GM18858 (cell line): ENCODE data around the gene COX6B2.
A peak's percentile ranks its signal among the peaks of the same experiment; 100 is the strongest.
"Not testable (repeated sequence)": the region's sequence is repeated elsewhere in the genome, so short reads cannot be mapped to it uniquely, and the experiment has no call there.

ENCODE experiments used
- ATAC-seq: cut with Tn5 transposase; IDR thresholded peaks from one replicate; pipeline ENCODE4 v1.9.1; 2021; ENCODE audit not compliant: unreplicated experiment

Gene COX6B2, protein sequence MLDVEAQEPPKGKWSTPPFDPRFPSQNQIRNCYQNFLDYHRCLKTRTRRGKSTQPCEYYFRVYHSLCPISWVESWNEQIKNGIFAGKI

GRCh38 chr19:55354698-55355212 lies at the start of gene COX6B2:
Gene COX6B2 (minus strand): TSS chr19:55354719. CDS start chr19:55354521, 198 bp downstream.
- ATAC-seq = no peak

DNA sequence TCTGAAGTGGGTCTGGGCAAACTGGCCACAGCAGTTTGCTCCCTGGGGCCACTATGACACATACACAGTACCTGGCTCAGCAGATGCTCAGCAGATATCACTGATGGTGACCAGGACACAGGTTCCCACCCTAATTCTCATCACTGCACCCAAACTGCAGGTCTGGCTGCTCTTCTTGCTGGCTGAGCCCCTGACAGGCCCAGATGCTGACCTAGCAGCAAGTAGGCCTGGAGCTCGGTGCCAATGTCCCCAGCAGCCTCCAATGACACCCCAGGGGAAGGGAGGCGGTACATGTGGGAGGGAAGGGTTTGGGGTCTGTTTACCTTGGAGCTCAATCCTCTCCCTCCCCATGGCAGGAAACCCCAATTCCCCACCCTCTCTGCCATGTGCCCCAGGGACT lies 48.0 kb upstream of the COX6B2 start:
- no peak for ATAC-seq

GRCh38 chr19:55401390-55401789 lies 46.9 kb upstream of the COX6B2 start:
- not testable (repeated sequence) for ATAC-seq

- no peak for ATAC-seq
These were observed 46.0 kb upstream of the COX6B2 start for GRCh38 chr19:55400281-55401087.

DNA sequence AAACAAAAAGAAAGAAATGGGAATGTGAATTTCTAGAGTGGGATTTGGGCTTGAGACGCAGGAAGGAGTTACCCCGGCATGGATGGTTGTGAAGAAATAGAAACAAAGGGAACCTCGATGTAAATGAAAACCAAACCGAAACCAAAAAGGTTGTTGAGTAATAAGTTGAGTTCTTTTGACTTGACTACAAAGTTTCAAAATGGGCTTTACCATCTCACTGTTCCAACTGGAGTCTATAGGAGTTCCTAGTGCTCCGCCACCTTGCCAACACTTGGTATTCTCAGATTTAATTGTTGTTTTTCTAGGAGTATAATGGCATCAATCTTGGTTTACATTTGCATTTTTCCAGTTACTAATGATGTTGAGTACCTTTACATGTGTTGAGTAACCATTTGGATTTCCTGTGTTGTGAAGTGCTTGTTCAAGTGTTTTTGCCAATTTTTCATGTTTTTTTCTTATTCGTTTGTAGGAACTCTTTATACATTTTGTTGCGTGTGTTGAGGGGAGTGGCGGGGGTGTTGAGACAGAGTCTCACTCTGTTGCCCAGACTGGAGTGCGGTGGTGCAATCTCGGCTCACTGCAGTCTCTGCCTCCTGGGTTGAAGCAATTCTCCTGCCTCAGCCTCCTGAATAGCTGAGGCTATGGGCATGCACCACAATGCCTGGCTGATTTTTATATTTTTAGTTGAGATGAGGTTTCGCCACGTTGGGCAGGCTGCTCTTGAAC lies 43.8 kb upstream of the COX6B2 start:
- ATAC-seq = no peak

DNA sequence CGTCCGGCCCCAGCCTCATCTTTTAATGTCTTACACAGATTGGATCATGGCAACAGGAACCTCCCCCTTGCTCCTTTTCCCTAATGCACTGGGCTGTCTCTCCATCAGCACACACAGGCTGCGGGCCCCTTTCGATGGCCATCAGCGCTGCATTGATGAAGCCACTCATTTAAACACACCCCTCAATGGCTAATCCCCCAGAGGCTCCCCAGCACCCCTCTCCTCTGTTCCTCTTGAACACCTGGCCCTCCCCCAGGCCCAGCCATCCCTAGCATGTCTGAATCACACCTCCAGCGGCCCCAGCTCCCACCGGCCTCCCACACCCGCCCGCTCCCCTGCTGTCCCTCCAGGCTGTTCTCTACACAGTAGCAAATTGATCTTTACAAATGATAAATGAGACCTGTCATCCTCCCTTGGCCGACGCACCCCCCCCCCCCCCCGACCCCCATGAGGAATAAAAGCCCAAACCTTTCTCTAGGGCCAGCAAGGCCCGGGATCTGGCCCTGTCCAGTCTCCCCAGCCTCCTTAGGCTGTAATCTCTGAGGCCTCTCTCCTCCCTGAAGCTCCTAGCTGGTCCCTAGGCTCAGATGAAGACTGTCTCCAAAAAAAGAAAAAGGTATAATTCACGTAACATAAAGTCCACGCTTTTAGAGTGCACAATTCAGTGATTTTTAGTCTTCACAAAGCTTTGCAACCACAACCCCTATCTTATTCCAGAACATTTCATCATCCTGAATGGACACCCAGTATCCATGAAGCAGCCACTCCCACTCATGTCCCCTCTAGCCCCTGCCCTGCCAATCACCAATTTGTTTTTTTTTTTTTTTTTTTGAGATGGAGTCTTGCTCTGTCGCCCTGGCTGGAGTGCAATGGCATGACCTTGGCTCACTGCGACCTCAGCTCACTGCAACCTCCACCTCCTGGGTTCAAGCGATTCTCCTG lies 38.6 kb upstream of the COX6B2 start:
- no peak for ATAC-seq

DNA sequence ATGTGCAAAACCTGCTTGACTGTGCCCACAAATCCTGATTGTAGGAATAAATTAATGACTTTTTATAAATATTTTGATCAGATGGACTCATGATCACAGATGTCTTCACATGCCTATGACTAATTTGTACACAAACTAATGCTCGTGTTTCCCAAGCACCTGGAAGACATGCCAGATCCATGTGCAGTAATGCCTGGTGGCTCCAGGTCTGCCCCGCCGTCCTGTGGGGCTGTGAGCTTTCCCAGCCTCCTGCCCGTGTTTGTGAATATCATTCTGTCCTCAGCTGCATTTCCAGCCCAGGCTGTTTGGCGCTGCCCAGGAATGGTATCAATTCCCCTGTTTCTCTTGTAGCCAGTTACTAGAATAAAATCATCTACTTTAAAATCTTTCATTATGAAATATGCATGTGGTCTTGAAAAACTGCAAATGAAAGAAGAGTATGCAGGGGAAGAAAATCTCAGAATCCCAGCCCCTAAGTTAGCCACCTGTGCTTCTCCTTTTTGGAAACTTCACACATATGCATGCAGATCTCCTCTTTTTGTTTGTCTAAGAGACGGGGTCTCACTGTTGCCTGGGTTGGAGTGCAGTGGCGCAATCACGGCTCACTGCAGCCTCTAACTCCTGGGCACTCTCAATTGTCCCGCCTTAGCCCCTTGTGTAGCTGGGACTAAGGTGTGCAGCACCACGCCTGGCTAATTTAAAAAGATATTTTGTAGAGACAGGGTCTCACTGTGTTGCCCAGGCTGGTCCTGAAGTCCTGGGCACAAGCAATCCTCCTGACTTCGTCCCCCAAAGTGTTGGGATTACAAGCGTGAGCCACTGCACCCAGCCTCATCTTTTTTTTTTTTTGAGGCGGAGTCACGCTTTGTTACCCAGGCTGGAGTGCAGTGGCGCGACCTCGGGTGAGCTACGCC lies 37.4 kb upstream of the COX6B2 start:
- ATAC-seq = no peak

- no peak for ATAC-seq
These were observed 36.7 kb upstream of the COX6B2 start for GRCh38 chr19:55391191-55391670.

GRCh38 chr19:55390461-55390880 lies 36.0 kb upstream of the COX6B2 start:
- ATAC-seq = no peak

DNA sequence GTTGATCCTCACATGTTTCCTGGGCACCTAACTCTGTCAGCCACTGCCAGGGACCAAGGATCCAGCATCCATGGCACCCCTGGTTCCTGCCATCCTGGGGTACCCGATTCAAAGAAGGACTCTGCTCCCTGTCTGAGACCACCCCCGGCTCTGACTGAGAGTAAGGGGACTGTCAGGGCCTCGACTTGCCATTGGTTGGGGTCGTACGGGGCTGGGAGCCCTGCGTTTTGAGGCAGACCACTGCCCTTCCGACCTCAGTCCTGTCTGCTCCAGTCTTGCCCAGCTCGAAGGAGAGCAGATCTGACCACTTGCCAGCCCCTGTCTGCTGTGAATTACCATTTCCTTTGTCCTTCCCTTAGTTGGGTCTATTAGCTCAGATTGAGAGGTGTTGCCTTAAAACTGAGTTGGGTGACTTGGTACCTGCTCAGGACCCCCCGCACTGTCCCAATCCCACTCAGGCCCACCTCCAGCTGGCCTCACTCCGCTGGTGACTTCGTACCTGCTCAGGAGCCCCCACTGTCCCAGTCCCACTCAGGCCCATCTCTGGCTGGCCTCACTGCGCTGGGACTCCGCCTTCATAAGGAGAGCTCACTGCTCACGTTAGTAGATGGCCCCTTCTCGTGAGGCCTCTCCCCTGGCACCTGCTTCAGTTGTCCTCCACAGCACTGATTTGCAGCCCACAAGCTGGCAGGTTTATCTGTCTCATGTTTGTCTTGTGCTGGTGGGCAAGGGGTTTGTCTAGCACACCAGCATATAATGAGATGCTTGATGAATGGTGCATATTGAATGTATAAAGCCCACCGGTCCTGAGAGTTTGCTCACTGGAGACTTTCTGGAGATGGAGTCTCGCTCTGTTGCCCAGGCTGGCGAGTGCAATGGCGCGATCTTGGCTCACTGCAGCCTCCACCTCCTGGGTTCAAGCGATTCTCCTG lies 35.1 kb upstream of the COX6B2 start:
- ATAC-seq = no peak

GRCh38 chr19:55387736-55388497 lies 33.4 kb upstream of the COX6B2 start:
- ATAC-seq = no peak

DNA sequence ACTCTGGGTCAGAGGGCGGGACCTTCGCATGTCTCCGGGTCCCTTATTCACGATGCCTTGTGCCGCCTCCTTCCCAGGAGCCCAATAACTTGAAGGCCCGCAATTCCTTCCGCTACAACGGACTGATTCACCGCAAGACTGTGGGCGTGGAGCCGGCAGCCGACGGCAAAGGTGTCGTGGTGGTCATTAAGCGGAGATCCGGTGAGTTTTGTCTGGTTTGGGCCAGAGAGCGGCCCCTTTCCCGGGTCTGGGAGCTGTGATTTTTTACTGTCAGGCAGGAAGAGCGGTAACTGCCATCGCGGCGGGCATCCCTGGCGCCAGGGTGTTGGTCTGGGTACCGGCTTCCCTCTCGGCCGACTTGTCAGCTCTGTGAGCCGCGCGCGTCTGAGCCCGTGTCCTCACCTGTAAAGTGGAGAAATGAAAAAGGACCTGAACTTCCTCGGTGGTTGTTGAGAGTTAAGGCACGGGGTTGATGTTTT lies 32.0 kb upstream of the COX6B2 start:
- ATAC-seq = no peak

- peak; percentile 50 for ATAC-seq
These were observed 31.4 kb upstream of the COX6B2 start, which contains the start of gene RPL28 for GRCh38 chr19:55385724-55386492. Gene RPL28 (plus strand): TSS chr19:55385932. CDS start chr19:55386358, 426 bp downstream.

DNA sequence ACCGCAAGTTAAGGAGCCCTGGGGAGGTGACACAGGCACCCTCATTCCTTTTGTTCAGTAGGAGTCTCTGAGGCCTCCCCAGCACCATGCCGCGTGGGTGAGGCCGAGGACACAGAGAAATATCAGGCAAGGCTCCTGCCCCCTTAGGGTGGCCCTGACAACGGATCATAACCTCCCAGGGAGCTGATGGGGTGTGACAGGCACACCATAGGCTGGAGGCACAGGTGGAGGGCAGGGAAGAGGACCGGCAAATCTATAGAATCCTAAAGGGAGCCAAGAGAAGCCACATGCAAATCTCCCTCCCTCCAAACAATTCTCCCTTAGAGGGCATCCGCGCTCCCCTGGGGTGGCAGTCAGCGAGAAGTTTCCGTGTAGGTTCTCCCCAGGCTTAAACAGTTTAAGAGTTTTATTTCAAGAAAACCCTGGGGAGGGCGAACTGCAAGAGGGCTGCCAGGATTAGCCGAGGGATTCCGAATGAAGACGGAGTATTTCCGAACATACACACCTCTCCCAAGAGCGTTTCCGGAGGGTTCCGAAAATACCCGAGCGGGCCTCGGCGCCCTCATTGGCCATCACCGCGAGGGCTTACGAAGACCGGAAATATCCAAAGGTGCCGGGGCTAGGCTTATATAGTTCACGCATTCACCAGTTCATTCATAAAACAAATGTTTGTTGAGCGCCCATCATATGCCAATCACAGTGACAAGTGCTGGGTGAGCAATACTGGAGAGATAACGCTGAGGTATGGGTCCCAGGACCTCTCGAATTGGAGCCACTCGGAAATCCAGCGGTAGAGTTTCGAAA lies 30.6 kb upstream of the COX6B2 start:
- peak; percentile 47 for ATAC-seq

DNA sequence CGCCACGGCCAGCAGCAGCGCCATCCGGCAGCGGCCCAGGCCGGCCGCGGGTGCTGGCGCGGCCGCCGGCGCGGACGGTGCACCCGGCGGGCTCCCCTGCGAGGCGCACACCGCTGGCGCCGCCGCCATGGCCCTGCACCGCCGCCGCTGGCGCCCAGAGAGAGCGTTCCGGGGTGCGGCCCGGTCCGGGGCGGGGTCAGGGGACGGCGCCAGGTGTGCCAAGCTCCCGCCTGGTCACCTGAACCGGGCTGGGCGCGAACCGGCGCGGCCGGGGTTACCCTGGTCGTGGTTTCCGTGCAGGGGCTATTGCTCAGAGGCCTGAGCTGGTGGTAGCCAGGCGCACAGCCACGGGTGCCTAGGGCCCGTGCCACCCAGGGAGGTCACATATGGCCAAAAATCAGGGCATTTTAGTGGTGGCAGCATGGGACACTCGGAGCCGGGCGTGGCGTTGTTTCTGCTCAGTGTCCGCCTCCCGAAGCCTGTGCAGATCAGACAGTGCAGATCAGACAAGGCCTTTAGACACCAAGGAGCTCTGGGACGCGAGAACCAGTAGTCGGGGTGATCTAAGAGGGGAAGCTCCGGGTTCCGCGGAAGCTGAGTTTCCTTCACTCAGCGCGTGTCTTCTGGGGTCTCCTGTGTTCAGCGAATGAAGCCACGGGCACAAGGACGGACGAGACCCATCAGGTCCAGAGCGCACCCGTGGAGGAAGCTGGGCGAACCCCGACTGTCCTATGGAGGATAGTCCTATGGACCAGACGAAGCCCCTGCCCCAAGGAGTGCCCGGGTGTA lies 29.8 kb upstream of the COX6B2 start, which contains the start of gene TMEM238:
Gene TMEM238 (minus strand): TSS at position 162 of the 789 bp plus-strand sequence. CDS start 33 bp downstream, at position 129.
- no peak for ATAC-seq
